ENCODE results near the gene TMEM221.

- TF ChIP-seq POLR2AphosphoS5 (IDR thresholded peaks at IDR 0.05; ENCODE audit: insufficient read depth in 1 of 2, low read depth in 1 of 2) = no peak
- no peak for TF ChIP-seq POLR2A (IDR thresholded peaks at IDR 0.05)
Observed at GRCh38 chr19:17471410-17472125, 23.1 kb upstream of the TMEM221 start.
